ENCODE results near the gene TGFA.

Gene TGFA

GRCh38 chr2:70412294-70413070 lies 141.1 kb downstream of the TGFA start:
- no peak for DNase-seq

GRCh38 chr2:70411483-70412125 lies 142.0 kb downstream of the TGFA start:
- no peak for DNase-seq

DNA sequence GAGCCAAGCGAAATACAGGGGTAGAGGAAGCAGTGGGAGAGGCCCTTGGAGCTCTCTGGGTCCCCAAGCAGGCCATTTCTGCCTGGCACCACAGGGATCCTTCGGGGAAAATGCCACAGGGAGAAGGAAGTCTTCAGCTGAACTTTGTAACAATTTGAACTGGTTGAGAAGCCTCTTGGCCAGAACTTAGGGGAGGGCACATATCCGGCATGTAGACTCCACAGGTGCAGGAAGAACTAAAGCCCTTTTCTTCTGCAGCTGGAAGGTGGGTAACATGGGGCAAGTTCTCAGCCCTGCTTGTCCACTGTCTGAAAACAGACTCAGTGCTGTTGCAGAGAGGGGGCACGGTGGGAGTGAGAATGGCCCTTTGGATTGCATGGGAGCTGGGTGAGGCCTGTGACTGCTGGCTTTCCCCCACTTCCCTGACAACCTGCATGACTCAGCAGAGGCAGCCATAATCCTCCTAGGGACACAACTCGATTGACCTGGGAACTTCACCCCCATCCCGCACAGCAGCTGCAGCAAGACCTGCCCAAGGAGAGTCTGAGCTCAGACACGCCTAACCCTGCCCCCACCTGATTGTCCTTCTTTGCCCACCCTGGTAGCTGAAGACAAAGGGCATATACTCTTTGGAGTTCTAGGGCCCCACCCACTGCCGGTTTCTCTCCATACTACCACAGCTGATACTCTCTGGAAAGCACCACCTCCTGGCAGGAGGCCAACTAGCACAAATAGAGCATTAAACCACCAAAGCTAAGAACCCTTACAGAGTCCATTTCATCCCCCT lies 150.2 kb downstream of the TGFA start:
- DNase-seq, result no peak

- no peak for DNase-seq
Observed at GRCh38 chr2:70400539-70400938, 153.1 kb downstream of the TGFA start.

DNA sequence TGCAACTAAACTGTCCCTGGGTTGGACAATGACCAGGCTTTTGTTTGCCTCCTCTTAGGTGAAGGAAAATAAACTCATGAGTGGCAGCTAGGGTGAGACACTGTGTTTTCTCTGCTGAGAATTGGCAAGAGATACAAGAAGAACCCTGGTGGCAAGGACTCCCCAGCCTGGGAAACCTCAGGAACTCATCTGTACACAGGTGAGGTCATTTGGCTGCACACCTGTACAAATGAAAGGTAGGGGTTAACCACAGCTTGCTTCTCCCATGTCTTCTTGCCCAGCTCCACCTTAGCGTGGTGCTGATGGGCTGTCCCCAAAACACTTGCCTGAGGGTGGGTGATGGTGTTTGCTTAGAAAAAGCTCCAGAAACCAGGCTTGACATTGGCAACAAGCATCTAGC lies 154.6 kb downstream of the TGFA start:
- DNase-seq, result no peak

Data from NCI-H1092 (cell line).